Kidney epithelial cell (primary cell): ENCODE measurements around the gene ANKRD17. TPM values are rescaled to one million over a fixed set of nuclear protein-coding genes. Genes with fewer than 3 reads are reported as not detected.

Experiments
- DNase-seq: peaks from one replicate; pipeline ENCODE4 v3.0.0-alpha.2; 2010; ENCODE audit warnings: low read depth
- H3K27me3 ChIP-seq: 2 replicates; pipeline ENCODE4 v1.6.0; 2011; ENCODE audit warnings: low read length; ENCODE audit not compliant: control insufficient read depth, insufficient read depth
- H3K36me3 ChIP-seq: 2 replicates; pipeline ENCODE4 v1.5.1; 2011; ENCODE audit warnings: low read length; ENCODE audit not compliant: control insufficient read depth, insufficient read depth
- H3K4me3 ChIP-seq: 2 replicates; pipeline ENCODE4 v1.5.1; 2011; ENCODE audit warnings: low read depth, mild to moderate bottlenecking, control low read depth, low read length
- CTCF ChIP-seq: IDR thresholded peaks from 2 replicates; pipeline ENCODE4 v1.5.1; 2011; ENCODE audit warnings: mild to moderate bottlenecking, moderate library complexity, low read length, control low read depth, inconsistent platforms; ENCODE audit not compliant: insufficient read depth, poor library complexity, severe bottlenecking
- total RNA-seq: library from RNA; depleted of rRNA; stranded (reverse); fragments of >200 nt; gene quantifications from 2 replicates; pipeline ENCODE4 v1.2.3, GENCODE V29; 2015

ANKRD17 gene
- total RNA-seq, 1 donor from 2014 or later, result 39.9 TPM

GRCh38 chr4:73034896-73035295, 223.7 kb downstream of the ANKRD17 start:
- Histone ChIP-seq H3K27me3 (no peaks in the 10 kb centered on the region), H3K36me3 (no peaks in the 10 kb centered on the region), H3K4me3 (no peak overlapping the region)
- no peak for DNase-seq
- TF ChIP-seq CTCF, result no peak

GRCh38 chr4:73028621-73029020, 230.0 kb downstream of the ANKRD17 start:
- no peak for TF ChIP-seq CTCF
- H3K36me3 ChIP-seq, result no peaks in the 10 kb centered on the region
- H3K27me3 ChIP-seq, result no peaks in the 10 kb centered on the region
- no peak for DNase-seq
- no peak overlapping the region for H3K4me3 ChIP-seq

Other genes starting within 250 kb of the ANKRD17 start
- gene COX18, start 189.1 kb downstream of the ANKRD17 start, total RNA-seq, result 29.8 and 33.8 TPM in 2 replicates
- gene ALB, start 145.5 kb upstream of the ANKRD17 start, total RNA-seq, result not detected in 2 replicates
- not detected in 2 replicates for gene AFP, start 177.4 kb upstream of the ANKRD17 start, total RNA-seq
- not detected in 2 replicates for gene AFM, start 222.9 kb upstream of the ANKRD17 start, total RNA-seq